Lower leg skin (tissue), 3 donors: Measurements from ENCODE around the gene CST4.

Source experiments
- CTCF ChIP-seq, 3 donors: fragments of 450-650 bp; IDR thresholded peaks; one replicate each; pipeline ENCODE4 v1.5.1; 2016; ENCODE audit warnings: antibody characterized with exemption in 3 of 3, mild to moderate bottlenecking in 3 of 3, moderate library complexity in 2 of 3
- POLR2A ChIP-seq, 2 donors: fragments of 450-650 bp; IDR thresholded peaks; one replicate each; pipeline ENCODE4 v1.6.1; 2016 to 2017; ENCODE audit warnings: antibody characterized with exemption in 2 of 2, mild to moderate bottlenecking in 1 of 2, moderate library complexity in 1 of 2

- no peak for TF ChIP-seq CTCF (IDR thresholded peaks at IDR 0.05)
- TF ChIP-seq POLR2A (IDR thresholded peaks at IDR 0.05) = no peak
Measured at GRCh38 chr20:23649830-23650417, 38.9 kb downstream of the CST4 start.
